ENCODE results near the gene ACR. TPM values are rescaled to one million over a fixed set of nuclear protein-coding genes. Genes with fewer than 3 reads are reported as not detected.

The ACR gene
- total RNA-seq, 2 donors from 2014 or later, result 1.5 TPM; not detected in 1

- ATAC-seq (no peak), DNase-seq (no peak)
- intact Hi-C loops (cut with DNase I), result no loop called here
Observed at GRCh38 chr22:50714631-50715179, 23.3 kb upstream of the ACR start.

DNA sequence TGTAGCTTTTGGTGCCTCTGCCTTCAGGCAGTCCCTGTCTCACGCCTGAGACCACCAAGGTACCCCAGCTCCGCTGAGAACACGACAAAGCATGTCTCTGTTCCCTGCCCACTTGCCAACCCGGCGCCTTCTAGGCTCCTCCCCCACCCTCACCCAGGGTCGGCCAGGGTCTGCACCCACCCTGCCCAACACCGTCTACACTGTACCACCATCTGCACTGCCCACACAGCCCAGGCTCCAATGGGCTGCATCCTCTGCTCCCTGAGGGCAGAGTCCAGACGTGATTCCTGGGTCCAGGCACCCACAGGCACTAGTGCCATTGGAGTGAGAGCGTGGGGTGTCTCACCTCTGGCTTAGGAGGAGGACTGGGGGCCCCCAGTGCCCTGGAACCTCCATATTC is 22.8 kb upstream of the ACR start:
- ATAC-seq, result no peak
- intact Hi-C loops (cut with DNase I), result no loop called here
- DNase-seq, result no peak

- DNase-seq (no peak), ATAC-seq (no peak)
- intact Hi-C loops (cut with DNase I), result no loop called here
Observed at GRCh38 chr22:50715776-50716175, 22.2 kb upstream of the ACR start.

DNA sequence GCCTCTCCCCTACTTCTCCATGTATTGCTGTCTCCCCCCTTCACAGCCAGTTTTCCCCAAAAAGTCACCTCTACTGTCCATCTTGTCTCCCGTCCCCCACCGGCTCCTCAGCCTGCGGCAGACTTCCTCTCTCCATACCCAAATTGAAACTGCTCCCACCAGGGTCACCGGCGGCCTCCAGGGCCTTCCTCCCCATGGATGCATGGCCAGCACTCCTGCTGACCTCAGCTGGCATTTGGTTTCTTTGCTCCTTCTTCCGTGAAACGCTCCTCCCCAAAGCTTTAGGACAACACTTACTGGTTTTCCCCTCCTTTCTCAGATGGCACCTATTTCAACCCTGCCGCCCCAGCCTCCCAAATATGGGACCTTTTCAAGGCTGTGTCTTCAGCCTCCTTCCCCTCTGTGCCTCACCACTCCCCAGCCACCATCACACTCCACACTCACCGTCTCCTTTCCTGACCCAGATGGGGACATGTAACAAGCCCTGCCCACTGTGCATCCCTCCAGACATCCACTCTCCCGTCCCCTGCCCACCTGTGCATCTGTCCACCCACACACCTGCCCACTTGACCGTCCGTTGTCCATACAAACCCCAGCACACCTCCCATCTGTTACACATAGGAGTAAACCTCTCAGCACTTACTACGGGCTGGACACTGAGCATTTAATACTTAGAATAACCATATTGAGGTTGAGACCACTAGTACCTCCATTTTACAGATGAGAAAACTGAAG is 21.5 kb upstream of the ACR start:
- ATAC-seq (no peak), DNase-seq (no peak)
- intact Hi-C loops (cut with DNase I), result no loop called here

DNA sequence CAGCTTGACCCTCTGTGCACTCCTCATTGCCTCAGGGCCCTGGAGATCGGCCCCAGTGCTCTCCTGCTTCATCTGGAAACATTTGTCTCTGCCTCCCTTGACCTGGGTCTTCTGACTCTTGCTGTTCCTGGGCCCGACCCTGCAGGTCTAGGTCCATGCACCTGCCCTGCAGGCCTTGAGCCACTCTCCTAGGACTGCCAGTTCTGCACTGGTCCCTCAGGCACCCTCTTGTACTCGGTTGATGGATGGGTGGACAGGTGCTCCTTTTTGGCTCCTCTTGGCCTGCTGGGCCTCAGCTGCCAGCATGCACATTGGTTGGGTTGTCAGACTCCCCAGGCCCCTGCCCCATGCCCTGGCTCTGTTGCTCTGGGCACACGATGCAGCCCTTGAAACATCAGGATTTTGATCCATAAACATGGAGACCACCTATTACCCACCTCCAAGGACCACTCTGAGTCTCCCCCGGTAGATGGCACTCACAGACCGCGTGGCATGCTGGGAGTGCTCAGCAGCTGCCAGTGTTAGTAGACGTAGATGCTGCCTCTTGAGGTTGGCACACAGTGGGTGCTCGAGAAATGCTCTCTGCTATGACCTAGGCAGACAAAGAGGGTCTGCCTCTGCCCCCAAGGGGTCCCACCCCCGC is 20.2 kb upstream of the ACR start:
- ATAC-seq (no peak), DNase-seq (no peak)
- intact Hi-C loops (cut with DNase I), result no loop called here

DNA sequence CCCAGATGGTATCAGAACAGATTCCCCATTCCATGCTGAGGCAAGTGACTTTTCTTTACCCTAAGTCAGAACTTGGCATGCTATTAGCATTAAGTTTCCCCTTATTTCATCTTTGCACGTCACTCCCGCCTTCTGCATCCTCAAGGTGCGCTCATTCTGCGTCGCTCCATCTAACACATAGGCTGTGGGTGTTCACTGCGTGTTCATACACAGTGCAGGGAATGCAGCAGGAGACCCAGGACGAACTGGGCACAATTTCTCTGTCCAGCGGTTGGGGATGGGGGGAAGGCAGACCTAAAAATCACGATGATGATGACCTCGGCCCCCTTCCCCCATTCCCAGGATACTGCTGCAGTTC is 19.7 kb upstream of the ACR start:
- no peak for ATAC-seq

DNA sequence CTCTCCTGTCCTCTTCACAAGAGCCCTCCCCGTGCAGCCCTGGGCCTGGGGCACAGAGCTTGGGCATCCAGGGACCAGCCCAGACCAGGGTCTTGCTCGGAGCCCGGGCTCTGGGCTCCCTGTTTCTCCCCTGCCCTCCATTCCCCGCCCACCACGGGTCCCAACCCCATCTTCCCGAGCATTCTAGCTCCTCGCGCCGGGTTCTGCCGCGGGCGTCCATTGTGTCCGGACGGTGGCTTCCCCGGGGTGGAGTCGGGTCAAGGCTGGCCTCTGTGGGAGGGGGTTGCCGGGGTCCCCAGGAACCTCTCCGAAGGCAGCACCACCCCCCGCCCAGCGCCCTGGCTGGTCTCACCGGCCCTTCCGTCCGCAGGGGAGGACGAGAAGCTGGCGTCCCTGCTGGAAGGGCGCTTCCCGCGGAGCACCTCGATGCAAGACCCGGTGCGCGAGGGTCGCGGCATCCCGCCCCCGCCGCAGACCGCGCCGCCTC is 18.1 kb upstream of the ACR start:
- intact Hi-C loops (cut with DNase I), result no loop called here
- no peak for ATAC-seq
- DNase-seq, result no peak

More for the DNA sequence above, 19.7 kb upstream of the ACR start:
- no peak for DNase-seq
- intact Hi-C loops (cut with DNase I), result no loop called here

DNA sequence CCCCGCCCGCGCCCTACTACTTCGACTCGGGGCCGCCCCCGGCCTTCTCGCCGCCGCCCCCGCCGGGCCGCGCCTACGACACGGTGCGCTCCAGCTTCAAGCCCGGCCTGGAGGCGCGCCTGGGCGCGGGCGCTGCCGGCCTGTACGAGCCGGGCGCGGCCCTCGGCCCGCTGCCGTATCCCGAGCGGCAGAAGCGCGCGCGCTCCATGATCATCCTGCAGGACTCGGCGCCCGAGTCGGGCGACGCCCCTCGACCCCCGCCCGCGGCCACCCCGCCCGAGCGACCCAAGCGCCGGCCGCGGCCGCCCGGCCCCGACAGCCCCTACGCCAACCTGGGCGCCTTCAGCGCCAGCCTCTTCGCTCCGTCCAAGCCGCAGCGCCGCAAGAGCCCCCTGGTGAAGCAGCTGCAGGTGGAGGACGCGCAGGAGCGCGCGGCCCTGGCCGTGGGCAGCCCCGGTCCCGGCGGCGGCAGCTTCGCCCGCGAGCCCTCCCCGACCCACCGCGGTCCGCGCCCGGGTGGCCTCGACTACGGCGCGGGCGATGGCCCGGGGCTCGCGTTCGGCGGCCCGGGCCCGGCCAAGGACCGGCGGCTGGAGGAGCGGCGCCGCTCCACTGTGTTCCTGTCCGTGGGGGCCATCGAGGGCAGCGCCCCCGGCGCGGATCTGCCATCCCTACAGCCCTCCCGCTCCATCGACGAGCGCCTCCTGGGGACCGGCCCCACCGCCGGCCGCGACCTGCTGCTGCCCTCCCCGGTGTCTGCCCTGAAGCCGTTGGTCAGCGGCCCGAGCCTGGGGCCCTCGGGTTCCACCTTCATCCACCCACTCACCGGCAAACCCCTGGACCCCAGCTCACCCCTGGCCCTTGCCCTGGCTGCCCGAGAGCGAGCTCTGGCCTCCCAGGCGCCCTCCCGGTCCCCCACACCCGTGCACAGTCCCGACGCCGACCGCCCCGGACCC is 17.4 kb upstream of the ACR start:
- ATAC-seq (peak in 1 of 2 donors; percentile 24), DNase-seq (no peak)
- intact Hi-C loops (cut with DNase I), result no loop called here

GRCh38 chr22:50721257-50721844 is 16.7 kb upstream of the ACR start:
- ATAC-seq, result no peak
- DNase-seq, result no peak

GRCh38 chr22:50722048-50722701 is 15.8 kb upstream of the ACR start:
- intact Hi-C loops (cut with DNase I), result no loop called here
- ATAC-seq (no peak), DNase-seq (no peak)

More at GRCh38 chr22:50721257-50721844, 16.7 kb upstream of the ACR start:
- intact Hi-C loops (cut with DNase I), result no loop called here

DNA sequence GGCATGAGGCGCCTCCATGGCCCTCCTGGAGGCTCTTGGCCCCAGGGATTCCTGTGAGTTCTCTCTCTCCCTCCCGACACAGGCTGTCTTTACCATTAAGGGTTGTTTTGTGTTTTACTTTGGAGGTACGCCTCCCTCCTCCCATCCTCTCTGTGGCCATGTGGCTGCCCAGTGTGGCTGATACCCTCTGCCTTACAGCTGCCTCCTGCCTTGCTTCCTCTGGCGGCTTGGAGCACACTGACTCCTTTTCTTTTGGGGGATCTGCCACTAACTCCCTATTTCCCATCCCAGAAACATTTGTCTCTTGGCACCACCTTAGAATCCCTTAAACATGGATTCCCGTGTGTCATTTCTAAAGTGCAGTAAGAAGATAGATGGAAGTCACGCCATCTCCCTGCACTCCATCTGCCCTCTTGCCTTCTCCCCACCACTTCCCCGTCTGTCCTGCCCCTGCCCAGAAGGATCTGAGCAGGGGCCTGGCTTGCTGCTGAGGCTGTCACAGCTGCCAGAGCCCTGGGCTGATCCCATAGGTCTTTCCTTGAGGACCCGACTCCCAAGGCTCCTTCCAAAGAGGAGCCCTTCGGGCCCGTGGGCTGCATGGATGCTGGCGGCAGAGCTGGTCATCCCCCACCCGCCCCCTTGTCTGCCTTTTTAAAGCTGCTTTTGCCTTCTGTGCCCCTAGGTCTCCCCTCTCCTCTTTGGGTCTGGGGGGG is 15.1 kb upstream of the ACR start:
- intact Hi-C loops (cut with DNase I), result no loop called here
- ATAC-seq, result no peak
- no peak for DNase-seq

DNA sequence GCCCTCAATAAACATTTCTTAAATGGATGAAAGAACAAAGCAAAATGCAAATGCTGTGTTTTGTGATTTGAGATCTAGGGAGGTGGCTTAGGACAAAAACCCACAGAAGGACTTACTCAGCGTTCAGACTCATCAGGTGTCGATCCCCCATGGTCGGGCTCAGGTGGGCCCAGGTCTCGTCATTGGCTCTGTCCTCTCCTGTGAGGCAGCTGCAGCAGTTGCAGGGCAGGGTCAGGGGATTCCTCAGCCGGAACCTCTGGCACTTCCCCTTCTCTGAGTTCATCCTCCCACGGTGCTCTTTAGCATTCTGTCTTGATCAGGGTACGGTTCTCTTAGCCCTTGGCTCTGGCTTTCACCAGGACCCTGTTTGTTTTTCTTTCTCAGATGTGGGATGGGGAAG is 14.0 kb upstream of the ACR start:
- ATAC-seq (no peak), DNase-seq (no peak)
- intact Hi-C loops (cut with DNase I), result no loop called here

DNA sequence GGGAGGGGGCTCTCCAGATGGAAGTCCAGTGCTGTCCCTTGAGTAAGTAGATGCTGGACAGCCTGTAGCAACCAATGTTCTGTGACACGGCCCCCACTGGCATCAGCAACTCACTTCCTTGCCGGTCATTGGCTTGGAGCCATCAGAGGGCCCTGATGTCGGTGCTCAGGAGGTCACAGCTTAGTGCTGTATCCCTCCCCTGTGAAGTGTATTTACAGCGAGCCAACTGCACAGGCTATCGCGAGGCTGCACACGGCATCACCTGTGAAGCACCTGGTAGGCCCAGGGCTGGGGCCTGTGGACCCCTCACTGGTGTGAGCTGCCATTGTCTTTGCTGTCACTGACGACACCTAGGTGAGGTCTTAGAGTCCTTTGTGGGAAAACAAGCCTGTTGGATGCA is 13.4 kb upstream of the ACR start:
- ATAC-seq, result no peak
- intact Hi-C loops (cut with DNase I), result no loop called here
- DNase-seq, result no peak

DNA sequence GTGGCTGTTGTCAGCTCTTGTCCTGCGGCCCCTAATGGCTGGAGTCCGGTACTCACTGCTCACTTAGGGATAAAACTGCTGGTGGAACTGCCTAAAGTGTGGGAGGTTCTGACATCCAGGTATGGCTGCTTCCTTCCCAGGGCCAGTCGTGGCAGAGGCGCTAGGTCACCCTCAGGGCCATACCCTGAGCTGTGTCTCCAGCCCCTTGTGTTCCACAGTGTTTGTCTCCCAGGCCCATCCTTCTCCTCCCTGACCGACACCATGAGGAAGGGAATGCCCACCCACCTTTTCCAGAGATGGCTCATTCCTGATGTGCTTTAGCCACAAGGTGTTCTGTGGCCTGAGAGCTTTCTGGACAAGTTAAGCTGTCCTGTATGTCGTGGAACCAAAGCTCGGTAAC is 12.4 kb upstream of the ACR start:
- intact Hi-C loops (cut with DNase I), result no loop called here
- DNase-seq, result no peak
- no peak for ATAC-seq

DNA sequence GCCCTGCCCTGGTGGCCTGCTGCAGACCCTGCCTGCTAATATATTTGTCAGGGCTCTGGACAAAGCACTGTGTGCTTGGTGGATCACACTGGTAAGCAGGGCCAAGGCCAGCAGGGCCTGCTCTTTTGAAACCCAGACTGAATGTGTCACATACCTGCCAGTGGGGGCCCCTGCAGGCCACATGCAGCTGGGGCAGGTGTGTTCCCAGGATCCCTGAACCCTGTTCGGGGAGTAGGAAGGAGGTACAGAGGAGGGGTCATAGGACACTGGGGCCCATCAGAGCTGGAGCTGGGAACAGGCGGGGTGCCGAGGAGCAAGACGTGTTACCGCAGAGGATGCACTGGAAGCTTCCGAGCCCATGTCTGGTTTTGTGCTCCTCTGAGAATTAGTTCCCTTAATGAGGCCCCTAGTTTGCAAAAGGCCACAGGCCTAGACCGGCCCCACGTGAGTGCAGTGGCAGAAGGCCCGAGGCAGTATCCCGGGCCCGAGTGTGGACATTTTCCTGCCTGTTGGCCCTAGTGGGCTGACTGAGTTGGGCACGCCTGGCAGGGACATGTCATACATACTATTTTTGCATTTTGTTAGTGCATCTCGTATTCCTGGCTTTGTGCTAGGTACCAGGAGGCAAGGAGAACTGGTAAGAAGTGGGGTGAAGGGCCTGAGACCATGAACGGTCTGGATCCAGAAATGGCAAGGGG is 11.2 kb upstream of the ACR start:
- no peak for ATAC-seq
- intact Hi-C loops (cut with DNase I), result no loop called here
- peak; percentile 8 for DNase-seq

GRCh38 chr22:50727678-50728522 is 10.1 kb upstream of the ACR start:
- ATAC-seq, result no peak
- DNase-seq, result peak; percentile 28
- intact Hi-C loops (cut with DNase I), result no loop called here

DNA sequence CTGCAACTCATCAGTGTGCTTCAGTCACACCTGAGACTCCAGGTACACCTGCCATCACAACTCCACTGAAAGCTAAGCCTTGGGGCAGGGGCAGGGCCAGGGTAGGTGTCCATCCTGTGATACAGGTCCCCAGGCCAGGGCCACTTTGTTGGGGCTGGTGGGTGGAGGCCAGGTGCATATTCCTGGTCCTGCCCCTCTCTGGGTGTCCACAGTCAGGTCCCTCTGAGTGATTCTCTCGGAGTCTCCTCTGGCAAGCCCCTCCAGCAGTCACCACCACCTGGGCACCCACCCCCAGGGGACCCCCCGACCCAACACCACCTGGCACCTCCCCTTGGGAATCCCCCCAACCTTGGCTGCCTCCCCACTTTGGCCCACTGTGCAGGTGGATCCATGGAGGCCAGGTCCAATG is 9.5 kb upstream of the ACR start:
- DNase-seq (peak; percentile 18), ATAC-seq (no peak)
- intact Hi-C loops (cut with DNase I), result no loop called here
